Activated effector memory CD4-positive, alpha-beta T cell treated with Interleukin-2 at 50 U/mL for 16 hours (primary cell): ENCODE data around the gene HOXB8.

ENCODE experiments used
- DNase-seq: peaks from one replicate; pipeline ENCODE4 v3.0.0-alpha.2; 2020

Gene HOXB8

GRCh38 chr17:48615047-48615962 is at the start of gene HOXB8:
Gene HOXB8, minus strand, starts transcription at chr17:48615292. Its CDS starts 588 bp downstream, at chr17:48614704.
- no peak for DNase-seq

- DNase-seq, result no peak
Measured at GRCh38 chr17:48663134-48663924, 48.2 kb upstream of the HOXB8 start.

GRCh38 chr17:48655913-48656312 is 40.8 kb upstream of the HOXB8 start:
- no peak for DNase-seq

- no peak for DNase-seq
Measured at GRCh38 chr17:48649741-48650140, 34.6 kb upstream of the HOXB8 start.

- DNase-seq, result no peak
Measured at GRCh38 chr17:48647963-48648245, 32.8 kb upstream of the HOXB8 start.

- no peak for DNase-seq
Measured at GRCh38 chr17:48647103-48647962, 32.2 kb upstream of the HOXB8 start.

- DNase-seq, result no peak
Measured at GRCh38 chr17:48646183-48647102, 31.4 kb upstream of the HOXB8 start.

GRCh38 chr17:48645639-48646182 is 30.6 kb upstream of the HOXB8 start:
- no peak for DNase-seq

GRCh38 chr17:48644910-48645557 is 29.9 kb upstream of the HOXB8 start:
- DNase-seq, result no peak

GRCh38 chr17:48644159-48644558 is 29.1 kb upstream of the HOXB8 start:
- DNase-seq, result no peak

- DNase-seq, result no peak
Measured at GRCh38 chr17:48643697-48644012, 28.6 kb upstream of the HOXB8 start.

- no peak for DNase-seq
Measured at GRCh38 chr17:48642843-48643696, 28.0 kb upstream of the HOXB8 start.

GRCh38 chr17:48642059-48642842 is 27.2 kb upstream of the HOXB8 start:
- DNase-seq, result no peak

- no peak for DNase-seq
Measured at GRCh38 chr17:48641541-48642058, 26.5 kb upstream of the HOXB8 start.

- no peak for DNase-seq
Measured at GRCh38 chr17:48640858-48641180, 25.7 kb upstream of the HOXB8 start.

GRCh38 chr17:48639982-48640857 is 25.1 kb upstream of the HOXB8 start:
- DNase-seq, result no peak

GRCh38 chr17:48639136-48639535 is 24.0 kb upstream of the HOXB8 start:
- no peak for DNase-seq
